ENCODE measurements around the gene LILRB4.
"Not testable (repeated sequence)": the region's sequence is repeated elsewhere in the genome, so short reads cannot be mapped to it uniquely, and the experiment has no call there.

LILRB4 gene

DNA sequence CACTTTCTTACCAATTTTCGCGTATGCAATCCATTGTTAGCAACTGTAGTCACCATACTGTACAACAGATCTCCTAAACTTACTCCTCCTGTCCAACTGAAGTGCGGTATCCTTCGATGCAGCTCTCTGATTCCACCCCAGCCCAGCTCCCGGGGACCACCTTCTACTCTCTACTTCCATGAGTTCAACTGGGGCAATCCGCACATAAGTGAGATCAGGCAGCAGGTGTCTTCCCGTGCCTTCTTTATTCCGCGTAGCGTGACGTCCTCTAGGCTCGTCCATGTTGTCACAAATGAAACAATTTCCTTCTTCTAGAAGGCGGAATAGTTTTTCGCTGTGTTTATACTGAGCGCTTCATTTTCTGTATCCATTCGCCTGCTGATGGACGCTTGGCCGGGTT, 24.1 kb upstream of the LILRB4 start:
- Histone ChIP-seq H3K9ac (no peak overlapping the region), H3K36me3 (peaks cover 0 to 35% (median 0%) of the 10 kb centered on the region in 11 experiments; a peak in 9 of 22 replicates), H3K4me1 (peaks cover 20 to 44% (median 25%) of the 10 kb centered on the region in 10 experiments), H4K20me1 (peaks cover 0 to 11% (median 0%) of the 10 kb centered on the region in 11 experiments; a peak in 5 of 22 replicates), H3K4me3 (no peak overlapping the region), H3K4me2 (no peak overlapping the region), H3K9me3 (replicated peaks in 1 of 11) (no peaks in the 10 kb centered on the region), H3K27ac (no peak overlapping the region), H3K27me3 (no peaks in the 10 kb centered on the region)
- no peak for TF ChIP-seq Cebpa-rat (IDR thresholded peaks at IDR 0.05)

DNA sequence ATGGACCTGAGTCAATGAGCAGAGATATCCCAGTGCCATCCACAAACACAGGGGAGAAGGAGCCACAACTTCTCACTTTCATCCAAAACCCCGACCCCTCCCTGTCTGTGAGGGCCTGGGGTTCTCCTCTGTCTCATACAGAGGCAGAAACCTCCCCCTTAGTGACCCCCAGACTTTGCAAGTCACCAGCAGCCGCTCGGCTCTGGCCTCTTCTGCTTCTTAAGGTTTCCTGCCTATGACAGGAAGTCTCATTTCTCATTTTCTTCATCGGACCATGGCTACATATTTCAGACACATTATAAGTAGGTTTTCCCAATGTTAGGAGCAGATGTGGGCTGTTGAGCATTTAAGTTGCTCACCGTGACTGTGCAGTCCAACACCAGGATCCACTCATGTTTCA, 19.8 kb upstream of the LILRB4 start:
- H3K27me3 ChIP-seq; H3K9me3 ChIP-seq (replicated peaks in 1 of 11); H4K20me1 ChIP-seq; H3K36me3 ChIP-seq: not testable (repeated sequence)
- H3K4me1 ChIP-seq = peaks cover 13 to 43% (median 23%) of the 10 kb centered on the region in 10 experiments
- H3K27ac ChIP-seq = peak overlapping the region in 5 of 11 experiments; percentile 63 to 82 (median 75); a peak in 9 of 22 replicates
- H3K9ac ChIP-seq = peak overlapping the region in 4 of 11 experiments; percentile 57 to 68 (median 62); a peak in 6 of 22 replicates
- H3K4me3 ChIP-seq = peak overlapping the region in 1 of 10 experiments; percentile 12; a peak in 1 of 20 replicates
- peak overlapping the region; percentile 36 to 86 (median 64); a peak in 21 of 22 replicates for H3K4me2 ChIP-seq

DNA sequence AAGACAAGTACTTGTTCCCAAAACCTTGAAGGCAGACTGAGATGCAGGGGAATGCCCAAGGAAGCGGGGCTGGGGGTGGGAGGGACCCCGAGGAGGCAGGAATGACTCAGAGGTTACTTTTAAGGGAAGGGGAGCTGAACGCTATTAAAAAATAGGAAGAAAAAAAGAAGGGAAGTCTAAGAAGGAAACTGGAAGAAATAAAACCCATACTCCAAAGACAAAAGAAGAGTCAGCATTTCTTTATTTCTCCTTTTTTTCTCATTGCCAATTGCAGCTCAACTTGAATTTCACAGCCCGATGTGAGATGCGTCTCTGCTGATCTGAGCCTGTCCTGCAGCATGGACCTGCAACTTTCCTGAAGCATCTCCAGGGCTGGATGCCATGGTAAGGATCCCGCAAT, 19.2 kb upstream of the LILRB4 start:
- not testable (repeated sequence) for H4K20me1 ChIP-seq; H3K4me3 ChIP-seq; H3K27me3 ChIP-seq; H3K9me3 ChIP-seq (replicated peaks in 1 of 11); H3K36me3 ChIP-seq
- peak overlapping the region in 4 of 11 experiments; percentile 57 to 68 (median 64); a peak in 6 of 22 replicates for H3K9ac ChIP-seq
- peaks cover 13 to 44% (median 23%) of the 10 kb centered on the region in 10 experiments for H3K4me1 ChIP-seq
- peak overlapping the region in 5 of 11 experiments; percentile 63 to 82 (median 75); a peak in 9 of 22 replicates for H3K27ac ChIP-seq
- peak overlapping the region in 7 of 11 experiments; percentile 18 to 86 (median 76); a peak in 15 of 22 replicates for H3K4me2 ChIP-seq

- Histone ChIP-seq H3K4me1 (peaks cover 13 to 44% (median 23%) of the 10 kb centered on the region in 10 experiments), H3K27ac (peak overlapping the region in 5 of 11 experiments; percentile 63 to 82 (median 75); a peak in 9 of 22 replicates), H3K4me3 (peak overlapping the region in 1 of 10 experiments; percentile 28; a peak in 2 of 20 replicates), H3K9me3 (replicated peaks in 1 of 11) (no peaks in the 10 kb centered on the region), H3K36me3 (no peaks in the 10 kb centered on the region), H3K27me3 (no peaks in the 10 kb centered on the region), H3K4me2 (peak overlapping the region in 7 of 11 experiments; percentile 18 to 86 (median 76); a peak in 13 of 22 replicates), H3K9ac (peak overlapping the region in 4 of 11 experiments; percentile 57 to 68 (median 64); a peak in 6 of 22 replicates), H4K20me1 (no peaks in the 10 kb centered on the region)
- no peak for TF ChIP-seq Cebpa-rat (IDR thresholded peaks at IDR 0.05)
Measured at GRCh38 chr19:54644056-54644455, 18.7 kb upstream of the LILRB4 start.

GRCh38 chr19:54646331-54646841, 16.4 kb upstream of the LILRB4 start:
- H3K4me1 ChIP-seq = peaks cover 23 to 64% (median 32%) of the 10 kb centered on the region in 10 experiments
- no peak for TF ChIP-seq Cebpa-rat (IDR thresholded peaks at IDR 0.05)
- H3K4me3 ChIP-seq = no peak overlapping the region
- no peak overlapping the region for H3K27ac ChIP-seq
- no peaks in the 10 kb centered on the region for H3K36me3 ChIP-seq
- no peaks in the 10 kb centered on the region for H4K20me1 ChIP-seq
- peak overlapping the region in 6 of 11 experiments; percentile 12 to 44 (median 30); a peak in 8 of 22 replicates for H3K4me2 ChIP-seq
- no peaks in the 10 kb centered on the region for H3K27me3 ChIP-seq
- no peak overlapping the region for H3K9ac ChIP-seq
- H3K9me3 ChIP-seq (replicated peaks in 1 of 11) = no peaks in the 10 kb centered on the region

GRCh38 chr19:54648129-54648528, 14.7 kb upstream of the LILRB4 start:
- Histone ChIP-seq H3K4me2 (0 out of 22 replicates have a peak overlapping the region, but pooled peaks of 2 of the 11 experiments have one; percentile 13 to 15), H4K20me1 (no peaks in the 10 kb centered on the region), H3K4me1 (peaks cover 23 to 61% (median 28%) of the 10 kb centered on the region in 10 experiments), H3K27ac (no peak overlapping the region), H3K9ac (no peak overlapping the region), H3K36me3 (no peaks in the 10 kb centered on the region), H3K27me3 (no peaks in the 10 kb centered on the region), H3K4me3 (no peak overlapping the region), H3K9me3 (replicated peaks in 1 of 11) (no peaks in the 10 kb centered on the region)
- no peak for TF ChIP-seq Cebpa-rat (IDR thresholded peaks at IDR 0.05)

DNA sequence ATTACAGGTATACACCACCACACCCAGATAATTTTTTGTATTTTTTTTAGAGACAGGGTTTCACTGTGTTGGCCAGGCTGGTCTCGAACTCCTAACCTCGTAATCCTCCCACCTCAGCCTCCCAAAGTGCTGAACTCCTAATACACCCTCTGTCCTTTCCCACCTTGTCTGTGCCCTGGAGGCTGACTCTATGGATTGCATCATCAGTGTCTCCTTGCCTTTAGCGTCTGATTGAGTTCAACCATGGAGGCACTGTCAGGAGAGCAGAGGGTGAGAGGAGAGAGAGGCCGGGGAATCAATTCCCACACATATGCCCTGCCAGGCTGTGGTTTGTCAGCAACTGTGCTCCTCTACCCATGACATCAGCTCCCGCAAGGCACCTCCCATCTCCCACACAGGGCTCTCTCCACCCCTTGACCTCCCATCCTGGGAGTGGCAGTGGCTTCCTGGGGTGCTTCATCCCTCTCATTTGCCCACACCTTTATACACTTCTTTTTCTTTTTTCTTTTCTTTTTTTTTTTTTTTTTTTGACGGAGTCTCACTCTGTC, 12.6 kb upstream of the LILRB4 start:
- peak in 4 of 11 experiments; percentile 8 to 68 (median 38); a peak in 4 of 22 replicates for TF ChIP-seq Cebpa-rat (IDR thresholded peaks at IDR 0.05)
- no peak overlapping the region for H3K27ac ChIP-seq
- no peak overlapping the region for H3K4me3 ChIP-seq
- H3K27me3 ChIP-seq = no peaks in the 10 kb centered on the region
- no peaks in the 10 kb centered on the region for H3K9me3 ChIP-seq (replicated peaks in 1 of 11)
- H3K36me3 ChIP-seq = no peaks in the 10 kb centered on the region
- H3K4me1 ChIP-seq = peaks cover 24 to 66% (median 36%) of the 10 kb centered on the region in 10 experiments
- H4K20me1 ChIP-seq = no peaks in the 10 kb centered on the region
- no peak overlapping the region for H3K9ac ChIP-seq
- peak overlapping the region; percentile 11 to 79 (median 43); a peak in 19 of 22 replicates for H3K4me2 ChIP-seq

GRCh38 chr19:54653181-54653809, 9.5 kb upstream of the LILRB4 start:
- Histone ChIP-seq H4K20me1 (no peaks in the 10 kb centered on the region), H3K4me1 (peaks cover 26 to 87% (median 35%) of the 10 kb centered on the region in 10 experiments), H3K27me3 (no peaks in the 10 kb centered on the region), H3K36me3 (no peaks in the 10 kb centered on the region), H3K4me2 (peak overlapping the region in 3 of 11 experiments; percentile 72 to 93 (median 84); a peak in 5 of 22 replicates), H3K9ac (no peak overlapping the region; a peak in 1 of 22 replicates), H3K4me3 (no peak overlapping the region), H3K9me3 (replicated peaks in 1 of 11) (no peaks in the 10 kb centered on the region), H3K27ac (peak overlapping the region in 2 of 11 experiments; percentile 5 to 72; a peak in 3 of 22 replicates)
- no peak for TF ChIP-seq Cebpa-rat (IDR thresholded peaks at IDR 0.05)
